Umbilical cord (tissue), 2 donors: ENCODE measurements around the gene FJX1. TPM values are rescaled to one million over a fixed set of nuclear protein-coding genes. Genes with fewer than 3 reads are reported as not detected.
"Not testable (repeated sequence)": the region's sequence is repeated elsewhere in the genome, so short reads cannot be mapped to it uniquely, and the experiment has no call there.

ENCODE experiments used
- DNase-seq: peaks from one replicate; pipeline ENCODE4 v3.0.0-alpha.2; 2015; ENCODE audit warnings: low spot score
- total RNA-seq: library from RNA; depleted of rRNA; stranded (reverse); fragments of >200 nt; gene quantifications from one replicate; pipeline ENCODE4 v1.2.3, GENCODE V29; 2014; ENCODE audit warnings: low replicate concordance; ENCODE audit not compliant: insufficient read depth

FJX1 gene
- total RNA-seq, 1 donor from 2014 or later, result 8.4 TPM

GRCh38 chr11:35632301-35632700, 14.0 kb downstream of the FJX1 start:
- peak; percentile 44 for DNase-seq

- DNase-seq, result no peak
Measured at GRCh38 chr11:35633827-35634423, 15.7 kb downstream of the FJX1 start.

- DNase-seq, result no peak
Measured at GRCh38 chr11:35635933-35636332, 17.7 kb downstream of the FJX1 start.

- DNase-seq, result no peak
Measured at GRCh38 chr11:35639591-35640179, 21.4 kb downstream of the FJX1 start.

GRCh38 chr11:35641171-35641897, 23.1 kb downstream of the FJX1 start:
- peak; percentile 93 for DNase-seq

- no peak for DNase-seq
Measured at GRCh38 chr11:35641964-35642363, 23.7 kb downstream of the FJX1 start.

- no peak for DNase-seq
Measured at GRCh38 chr11:35647421-35648093, 29.3 kb downstream of the FJX1 start.

GRCh38 chr11:35650006-35650405, 31.7 kb downstream of the FJX1 start:
- DNase-seq, result no peak

GRCh38 chr11:35650467-35650866, 32.2 kb downstream of the FJX1 start:
- DNase-seq, result no peak

GRCh38 chr11:35651263-35651662, 33.0 kb downstream of the FJX1 start:
- DNase-seq, result no peak

GRCh38 chr11:35652786-35653185, 34.5 kb downstream of the FJX1 start:
- DNase-seq, result not testable (repeated sequence)

- no peak for DNase-seq
Measured at GRCh38 chr11:35654711-35655110, 36.5 kb downstream of the FJX1 start.

GRCh38 chr11:35655254-35655653, 37.0 kb downstream of the FJX1 start:
- no peak for DNase-seq

- no peak for DNase-seq
Measured at GRCh38 chr11:35655856-35656255, 37.6 kb downstream of the FJX1 start.

- DNase-seq, result no peak
Measured at GRCh38 chr11:35658020-35658948, 40.0 kb downstream of the FJX1 start.

GRCh38 chr11:35661534-35661933, 43.3 kb downstream of the FJX1 start:
- DNase-seq, result no peak

- no peak for DNase-seq
Measured at GRCh38 chr11:35662061-35662648, 43.9 kb downstream of the FJX1 start.

GRCh38 chr11:35662649-35663407, 44.6 kb downstream of the FJX1 start, which contains the start of gene TRIM44:
TRIM44 (plus strand) TSS chr11:35662775; CDS start chr11:35663112, 337 bp downstream.
- peak; percentile 94 for DNase-seq

GRCh38 chr11:35663408-35663702, 45.1 kb downstream of the FJX1 start:
- DNase-seq, result no peak

- no peak for DNase-seq
Measured at GRCh38 chr11:35664977-35665441, 46.7 kb downstream of the FJX1 start.
